HG03066 (cell line): ENCODE results near the gene MSX2.
"Not testable (repeated sequence)": the region's sequence is repeated elsewhere in the genome, so short reads cannot be mapped to it uniquely, and the experiment has no call there.

Source experiments
- ATAC-seq: cut with Tn5 transposase; IDR thresholded peaks from one replicate; pipeline ENCODE4 v1.9.1; 2021; ENCODE audit warnings: low read depth; ENCODE audit not compliant: unreplicated experiment

The MSX2 gene

DNA sequence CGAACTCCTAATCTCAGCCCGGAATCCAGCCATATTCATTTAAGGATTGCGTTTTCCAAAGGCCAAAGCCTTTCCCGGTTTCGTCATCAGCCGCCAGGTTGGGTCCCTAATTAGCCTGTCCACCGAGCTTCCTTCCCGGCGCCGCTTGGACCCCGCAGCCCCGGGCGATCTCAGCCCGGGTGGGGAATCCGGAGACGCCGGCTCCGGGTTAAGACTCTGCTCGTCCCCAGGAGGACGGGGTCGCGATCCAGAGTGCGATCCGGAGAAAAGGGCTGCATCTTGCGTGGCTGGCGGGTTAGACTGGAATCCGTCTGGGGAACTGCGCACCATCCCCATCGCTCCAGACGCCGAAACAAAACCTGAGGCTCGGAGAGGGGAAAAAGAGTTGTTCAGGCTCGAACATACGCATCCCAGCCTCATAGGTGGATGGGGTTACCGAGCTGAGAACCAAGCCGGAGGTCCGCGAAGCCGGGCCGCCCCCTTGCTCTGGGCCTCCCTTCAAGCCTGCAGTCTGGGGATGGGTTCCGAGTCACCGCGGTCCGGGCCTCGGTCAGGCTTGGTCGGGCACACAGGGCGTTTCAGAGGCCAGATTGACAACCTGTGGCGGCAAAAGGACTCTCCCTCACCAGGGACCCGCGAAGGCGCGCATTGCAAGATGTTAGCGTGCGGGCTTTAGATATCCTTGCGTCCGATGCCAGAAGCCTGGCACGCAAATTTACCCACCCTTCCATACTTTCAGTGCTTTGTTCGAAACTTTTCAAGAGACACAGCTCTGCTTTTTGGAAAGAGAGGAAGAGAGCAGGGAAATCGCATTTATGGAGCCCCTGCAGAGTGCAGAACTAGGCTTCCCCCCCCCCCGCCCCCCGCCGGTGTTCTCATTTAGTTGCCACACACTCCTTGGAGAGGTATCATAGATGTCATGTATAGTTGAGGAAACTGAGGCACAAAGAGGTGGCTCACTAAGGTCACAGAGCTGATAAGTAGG, 7.9 kb downstream of the MSX2 start:
- no peak for ATAC-seq

DNA sequence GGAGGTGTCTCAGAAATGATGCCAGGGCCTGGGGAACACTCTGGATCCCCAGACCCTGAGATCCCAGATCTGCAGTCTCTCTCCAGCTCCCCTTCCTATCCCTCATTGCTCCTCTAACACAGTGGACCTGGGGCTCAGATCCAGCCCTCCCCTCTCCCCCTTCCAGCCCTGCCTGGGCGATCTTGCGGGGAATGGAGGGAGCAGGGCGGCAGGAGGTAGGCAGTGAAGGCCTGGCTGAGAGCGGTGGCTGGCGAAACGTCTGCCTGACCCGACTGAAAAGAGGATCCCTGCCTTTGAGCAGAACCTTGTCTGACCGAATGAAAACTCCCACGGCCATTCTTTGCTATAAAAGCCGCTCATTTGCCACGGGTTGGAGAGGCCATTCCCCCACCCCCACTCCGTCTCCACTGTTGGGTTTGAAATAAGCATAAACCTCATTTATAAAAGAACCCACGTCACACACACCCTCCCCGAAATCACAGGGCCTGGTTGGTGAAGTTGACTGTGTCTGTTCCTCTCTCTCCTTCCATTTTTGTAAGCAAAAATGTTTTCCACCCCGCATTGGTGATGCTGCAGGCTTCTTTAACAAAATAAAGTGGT, 8.8 kb downstream of the MSX2 start:
- no peak for ATAC-seq

DNA sequence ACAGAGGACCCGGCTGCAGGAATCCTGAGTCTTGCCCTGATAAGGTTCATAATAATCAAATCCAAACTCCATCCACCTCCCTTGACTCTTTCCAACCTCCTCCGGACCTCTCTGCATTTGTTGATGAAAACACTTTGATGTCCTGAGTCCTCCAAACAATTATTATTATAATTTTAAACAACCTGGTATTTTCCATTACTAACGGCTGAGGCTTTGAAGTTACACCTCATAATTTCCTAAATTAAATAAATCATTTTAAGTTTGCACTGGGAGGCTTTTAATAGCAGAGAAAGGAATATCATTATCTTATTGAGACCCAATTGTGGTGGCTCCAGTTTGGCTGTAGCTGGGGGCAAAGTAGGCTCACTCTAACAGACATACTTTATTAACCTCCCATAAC, 9.5 kb downstream of the MSX2 start:
- no peak for ATAC-seq

DNA sequence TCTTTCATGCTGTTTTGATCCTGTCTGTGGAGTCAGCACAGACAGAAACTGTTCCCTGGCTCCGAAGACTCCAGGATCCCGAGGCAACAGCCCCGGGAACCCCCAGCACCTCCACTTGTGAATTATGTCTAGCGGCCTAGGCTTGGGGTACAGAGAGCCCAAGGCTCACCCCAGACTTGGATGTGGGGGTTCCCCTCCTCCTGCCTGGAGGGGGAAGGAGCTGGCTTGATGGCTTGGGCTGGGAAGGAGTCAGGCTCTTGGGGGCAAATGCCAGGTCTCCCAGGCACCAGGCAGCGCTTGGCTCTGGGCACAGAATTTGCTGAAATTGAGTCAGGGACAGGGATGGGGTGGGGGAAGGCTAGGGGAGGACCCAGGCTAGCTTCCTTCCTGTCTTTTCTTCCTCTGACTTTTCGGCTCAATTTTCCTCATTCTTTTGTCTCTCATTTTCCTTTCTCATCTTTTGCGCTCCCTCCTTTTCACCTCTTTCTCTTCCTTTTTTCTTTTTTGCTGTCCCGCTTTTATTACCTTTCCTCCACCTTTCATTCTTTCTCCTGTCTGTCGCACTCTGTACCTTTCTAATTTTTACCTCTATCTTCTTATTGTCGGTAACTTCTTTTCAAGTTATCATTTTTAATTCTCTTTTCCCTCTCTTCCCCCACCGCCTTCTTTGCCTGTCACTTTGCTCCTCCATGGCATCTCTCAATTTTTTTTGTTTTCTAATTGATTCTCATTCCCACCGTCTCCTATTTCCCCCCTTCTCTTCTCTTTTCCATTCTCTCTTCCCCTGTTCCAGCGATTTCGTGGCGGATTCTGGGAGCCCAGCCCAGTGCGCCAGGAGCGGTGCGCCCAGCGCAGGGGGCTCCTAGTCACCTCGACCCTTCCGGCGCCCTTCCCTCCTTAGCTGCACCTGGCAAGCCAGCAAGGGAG, 10.5 kb downstream of the MSX2 start:
- no peak for ATAC-seq

DNA sequence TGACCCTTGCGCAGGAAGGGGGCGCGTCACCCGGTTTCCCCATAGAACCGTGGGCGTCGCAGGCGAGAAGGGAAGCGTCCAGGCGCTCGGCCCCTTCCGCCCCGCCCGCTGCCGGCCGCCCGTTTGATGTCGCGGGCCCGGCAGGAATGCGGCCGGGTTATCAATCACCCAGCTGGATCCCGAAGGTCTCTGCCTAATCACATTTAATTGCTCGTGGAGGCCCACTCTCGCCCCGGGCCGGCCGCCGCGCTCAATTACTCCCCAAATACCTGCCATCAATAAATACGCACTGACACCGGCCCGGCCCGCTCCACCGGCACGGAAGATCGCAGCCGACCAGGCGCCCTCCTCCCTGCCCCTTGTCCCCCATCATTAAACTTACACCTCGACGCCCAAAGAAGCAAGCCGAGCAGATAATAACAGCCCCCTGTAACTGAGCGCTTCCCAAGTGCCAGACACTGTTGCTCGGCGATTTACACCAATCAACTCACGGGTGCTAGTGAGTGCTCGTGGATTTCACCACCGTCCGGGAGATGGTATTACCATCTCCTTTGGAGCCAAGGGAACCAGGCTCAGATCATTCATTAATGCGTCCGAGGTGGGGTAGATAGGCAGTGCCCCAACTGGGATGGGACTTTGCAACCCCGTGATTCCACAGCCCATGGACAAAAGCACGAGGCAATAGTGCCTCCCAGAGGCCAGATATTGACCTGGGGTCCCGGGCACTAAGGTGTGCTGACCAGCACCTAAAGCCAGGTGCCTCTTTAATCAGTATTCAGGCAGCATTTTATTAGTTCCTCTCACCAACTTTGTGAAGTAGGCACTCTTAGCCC, 11.3 kb downstream of the MSX2 start:
- no peak for ATAC-seq

DNA sequence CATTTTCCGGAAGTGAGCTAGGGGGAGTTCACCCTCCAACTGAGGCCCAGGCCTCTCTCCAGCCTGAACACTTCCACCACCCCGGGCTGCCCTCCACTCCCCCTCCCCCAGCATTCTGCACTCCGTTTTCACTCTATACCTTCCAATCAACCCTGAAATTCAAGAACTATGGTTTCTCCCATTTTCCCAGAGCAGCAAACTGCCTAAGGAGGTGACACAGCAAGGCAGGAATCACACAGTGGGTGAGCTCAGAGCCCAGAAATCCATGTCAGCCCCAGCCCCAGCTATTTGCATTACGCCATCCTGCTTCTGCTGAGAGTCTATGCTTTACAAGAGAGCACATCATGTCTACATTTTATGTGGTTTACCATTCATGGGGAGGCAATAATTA, 11.9 kb downstream of the MSX2 start:
- ATAC-seq = no peak

DNA sequence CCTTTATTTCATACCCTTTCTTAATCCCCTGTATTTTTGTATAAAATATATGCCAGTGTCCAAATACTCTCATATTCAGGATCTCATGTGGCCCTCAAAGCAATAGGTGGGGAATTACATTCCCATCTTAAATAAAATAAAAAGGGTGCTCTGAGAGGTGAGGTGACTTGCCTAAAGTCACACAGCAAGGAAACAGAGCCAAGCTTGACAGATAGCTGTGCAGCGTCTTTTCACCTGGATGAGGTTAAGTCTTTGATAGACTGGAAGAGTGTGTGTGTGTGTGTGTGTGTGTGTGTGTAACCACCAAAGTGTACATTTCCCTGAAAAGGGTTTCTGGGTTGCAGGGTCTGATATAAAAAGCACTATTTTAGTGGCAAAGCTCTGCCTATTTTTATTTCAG, 12.4 kb downstream of the MSX2 start:
- ATAC-seq = no peak

DNA sequence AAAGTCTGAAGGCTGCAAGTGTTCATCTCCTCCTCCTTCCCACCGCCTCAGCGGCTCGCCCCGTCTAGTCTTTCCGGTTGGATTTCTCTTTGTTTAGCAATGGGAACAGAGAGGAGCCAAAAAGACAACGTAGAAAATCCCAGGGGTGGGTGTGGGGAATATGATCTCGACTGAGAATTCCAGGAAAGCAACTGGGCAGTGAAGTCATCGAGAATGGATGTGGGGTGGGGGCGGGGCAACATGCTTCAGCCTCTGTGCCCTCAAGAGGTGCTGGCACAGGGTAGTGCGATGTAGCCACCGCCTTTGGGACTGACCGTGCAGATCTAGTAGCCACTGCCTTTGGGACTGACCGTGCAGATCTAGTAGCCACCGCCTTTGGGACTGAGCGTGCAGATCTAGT, 12.9 kb downstream of the MSX2 start:
- ATAC-seq = no peak

DNA sequence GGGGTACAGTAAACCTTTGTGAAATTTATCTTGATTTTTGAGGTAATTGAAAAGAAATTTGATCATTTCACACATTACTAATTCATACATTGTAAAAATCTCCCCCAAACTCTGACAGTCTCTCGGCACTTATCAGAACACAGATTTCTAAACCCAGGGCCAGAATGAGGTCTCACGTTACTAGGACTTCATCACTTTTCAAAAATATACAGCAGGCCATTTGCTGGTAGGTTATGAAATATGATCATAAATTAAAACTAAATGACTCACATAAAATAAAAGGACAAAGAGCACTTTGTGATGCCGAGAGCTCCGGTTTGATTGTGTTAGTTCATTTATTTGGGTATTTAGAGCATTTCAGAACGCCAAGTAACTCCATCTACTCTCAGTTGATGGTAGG, 17.0 kb downstream of the MSX2 start:
- no peak for ATAC-seq

DNA sequence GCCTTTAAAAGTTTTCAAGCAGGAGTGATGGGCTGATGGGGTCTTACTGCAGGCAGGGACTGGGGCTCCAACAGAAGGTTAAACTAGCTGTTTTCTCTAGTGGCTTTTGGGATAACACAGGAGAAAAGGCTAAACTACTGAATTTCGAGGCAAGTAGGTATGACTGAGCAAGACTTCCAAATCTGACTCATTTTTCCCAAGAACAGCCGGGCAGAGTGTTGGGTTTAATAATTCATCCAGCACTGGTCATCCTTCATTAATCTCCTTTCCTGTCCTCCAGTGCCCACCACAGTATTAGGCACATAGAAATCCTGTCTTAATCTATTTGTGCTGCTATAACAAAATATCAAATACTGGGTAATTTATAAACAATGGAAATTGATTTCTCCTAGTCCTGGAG, 20.5 kb downstream of the MSX2 start:
- no peak for ATAC-seq

DNA sequence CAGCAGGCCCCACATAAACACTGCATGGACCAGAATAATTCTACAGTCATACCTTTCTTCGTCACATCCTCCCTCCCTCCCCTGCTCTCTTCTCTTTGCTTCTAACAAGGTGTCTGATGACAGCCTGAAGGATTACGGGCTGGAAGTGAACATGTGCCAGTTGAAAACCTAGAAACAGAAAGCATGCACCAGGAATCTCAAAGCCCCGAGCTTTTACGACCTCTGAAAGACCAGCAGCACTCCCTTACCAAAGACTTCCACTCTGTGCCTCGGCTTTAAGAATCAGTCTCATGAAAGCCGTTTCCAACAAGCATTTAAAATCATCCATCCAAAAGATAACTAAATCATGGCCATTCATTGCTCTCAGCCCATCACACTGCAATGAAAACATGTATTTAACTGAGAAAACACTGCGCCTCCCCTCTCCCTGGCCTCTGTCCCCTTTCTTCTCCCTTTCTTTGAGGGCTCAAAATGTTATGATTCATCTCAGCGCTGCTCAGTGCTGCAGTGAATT, 21.3 kb downstream of the MSX2 start:
- ATAC-seq = no peak

DNA sequence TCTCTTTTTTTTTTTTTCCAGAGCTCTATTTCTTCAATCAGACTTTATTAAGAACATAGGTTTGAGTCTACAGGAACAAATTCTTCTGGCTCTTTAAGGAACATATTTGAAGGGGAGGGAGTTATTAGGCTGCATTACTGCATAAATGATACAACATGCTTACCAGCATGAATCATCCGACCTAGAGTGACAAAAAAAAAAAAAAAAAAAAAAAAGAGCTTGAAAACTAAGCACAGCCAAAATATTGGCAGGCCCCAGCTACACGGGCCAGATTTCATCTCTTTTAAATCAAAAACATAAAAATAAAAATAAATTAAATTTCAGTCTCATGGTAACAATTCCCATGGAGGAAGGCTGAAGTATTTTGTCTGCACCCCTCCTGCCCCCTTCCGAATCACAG, 26.3 kb downstream of the MSX2 start:
- no peak for ATAC-seq

DNA sequence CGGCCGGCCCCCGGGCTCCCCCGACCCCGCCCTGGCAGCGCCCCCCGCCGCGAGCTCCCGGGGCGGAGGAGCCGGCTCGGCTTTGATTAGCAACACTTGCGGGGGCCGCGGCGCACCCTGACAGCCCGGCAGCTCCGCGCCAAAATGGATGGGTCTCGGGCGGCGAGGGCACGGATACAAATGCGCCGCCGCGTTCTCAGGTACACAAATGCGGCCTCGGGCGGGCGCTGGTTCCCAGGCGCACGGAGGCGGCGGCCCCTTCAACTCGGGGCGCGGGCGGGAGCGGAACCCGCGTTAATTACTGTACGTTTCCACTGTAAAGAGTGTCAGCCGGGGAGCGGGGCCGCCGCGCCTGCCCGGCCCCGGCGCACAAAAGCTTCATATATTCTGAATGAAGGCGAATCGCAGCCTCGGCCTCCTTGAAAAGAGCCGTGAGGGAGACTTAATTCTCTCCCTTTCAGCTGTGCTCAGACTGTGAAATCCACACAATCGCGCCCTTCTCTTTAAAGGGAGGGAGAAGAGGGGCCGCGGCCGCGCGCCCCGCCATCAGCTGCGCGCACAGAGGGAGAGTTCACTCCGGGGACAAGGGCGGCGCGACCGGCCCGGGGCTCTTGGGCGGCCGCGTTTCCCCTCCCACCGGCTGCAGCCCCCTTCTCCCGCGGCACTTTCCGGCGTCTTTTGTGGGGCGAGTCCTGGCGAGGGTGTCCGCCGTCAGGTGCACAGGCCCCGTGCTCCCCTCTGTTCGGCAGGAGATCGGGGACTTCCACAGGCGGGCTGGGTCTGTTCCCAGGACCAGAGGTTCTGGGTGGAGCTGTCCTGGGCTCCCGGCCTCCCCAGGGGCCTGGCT, 27.0 kb downstream of the MSX2 start:
- ATAC-seq = no peak

DNA sequence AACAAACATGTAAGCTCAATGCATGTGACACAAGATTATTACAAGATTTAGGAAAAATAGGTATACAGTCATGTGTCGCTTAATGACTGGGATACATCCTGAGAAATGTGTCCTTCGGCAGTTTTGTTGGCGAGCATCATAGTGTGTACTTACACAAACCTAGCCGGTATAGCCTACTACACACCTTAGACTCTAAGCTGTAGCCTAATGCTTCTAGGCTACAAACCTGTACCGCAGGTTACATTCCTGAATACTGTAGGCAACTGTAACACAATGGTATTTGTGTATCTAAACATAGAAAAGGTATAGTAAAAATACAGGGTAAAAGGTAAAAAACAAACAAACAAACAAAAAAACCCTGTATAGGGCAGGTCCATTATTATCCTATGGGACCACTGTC, 27.7 kb downstream of the MSX2 start:
- ATAC-seq = no peak

DNA sequence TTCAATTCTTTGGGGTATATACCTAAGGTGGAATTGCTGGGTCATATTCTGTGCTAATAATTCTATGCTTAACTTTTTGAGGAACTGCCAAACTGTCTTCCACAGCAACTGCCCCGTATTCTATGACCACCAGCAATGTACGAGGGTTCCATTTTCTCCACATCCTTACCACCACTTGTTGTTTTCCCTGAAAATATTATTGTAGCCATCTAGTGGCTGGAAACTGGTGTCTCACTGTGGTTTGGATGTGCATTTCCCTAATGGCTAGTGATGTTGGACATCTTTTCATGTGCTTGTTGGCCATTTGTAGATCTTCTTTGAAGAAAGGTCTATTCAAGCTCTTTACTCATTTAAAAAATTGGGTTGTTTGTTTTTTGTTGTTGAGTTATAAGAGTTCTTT, 30.7 kb downstream of the MSX2 start:
- ATAC-seq = no peak

DNA sequence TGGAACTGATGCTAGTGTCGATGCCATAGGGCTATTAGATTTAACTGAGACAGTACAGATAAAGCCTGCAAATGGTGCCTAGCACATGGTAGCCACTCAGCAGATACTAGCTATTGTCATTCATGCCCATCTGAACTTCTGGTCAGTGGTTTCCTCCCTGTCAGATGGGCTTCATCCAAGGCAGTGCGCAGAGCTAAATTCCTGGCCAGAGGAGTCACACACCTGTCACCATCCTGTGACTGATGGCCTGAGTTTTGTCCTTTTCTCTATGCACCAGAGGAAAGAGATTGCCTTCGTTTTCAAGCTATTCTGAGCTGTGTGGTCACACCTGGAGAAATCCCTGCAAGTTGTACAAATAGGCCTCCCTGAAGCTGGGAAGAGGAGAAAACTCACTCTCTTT, 34.7 kb downstream of the MSX2 start:
- no peak for ATAC-seq

DNA sequence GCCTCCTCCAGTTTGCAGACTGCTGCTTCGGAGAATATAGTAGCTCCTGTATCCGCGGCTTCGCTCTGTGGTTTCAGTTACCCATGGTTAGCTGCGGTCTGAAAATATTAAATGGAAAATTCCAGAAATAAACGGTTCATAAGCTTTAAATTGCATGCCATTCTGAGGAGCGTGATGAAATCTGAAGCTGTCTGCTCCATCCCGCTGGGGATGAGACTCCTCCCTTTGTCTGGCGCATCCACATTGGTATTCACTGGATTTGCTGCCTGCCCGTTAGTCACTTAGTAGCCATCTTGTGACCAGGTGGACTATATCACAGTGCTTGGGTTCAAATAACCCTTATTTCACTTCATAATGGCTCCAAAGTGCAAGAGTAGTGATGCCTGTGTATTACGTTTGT, 36.3 kb downstream of the MSX2 start:
- no peak for ATAC-seq

DNA sequence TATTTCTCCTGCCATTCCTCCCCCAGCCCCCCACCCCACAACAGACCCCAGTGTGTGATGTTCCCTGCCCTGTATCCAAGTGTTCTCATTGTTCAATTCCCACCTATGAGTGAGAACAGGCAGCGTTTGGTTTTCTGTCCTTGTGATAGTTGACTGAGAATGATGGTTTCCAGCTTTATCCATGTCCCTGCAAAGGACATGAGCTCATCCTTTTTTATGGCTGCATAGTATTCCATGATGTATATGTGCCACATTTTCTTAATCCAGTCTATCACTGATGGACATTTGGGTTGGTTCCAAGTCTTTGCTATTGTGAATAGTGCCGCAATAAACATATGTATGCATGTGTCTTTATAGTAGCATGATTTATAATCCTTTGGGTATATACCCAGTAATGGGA, 37.0 kb downstream of the MSX2 start:
- not testable (repeated sequence) for ATAC-seq

DNA sequence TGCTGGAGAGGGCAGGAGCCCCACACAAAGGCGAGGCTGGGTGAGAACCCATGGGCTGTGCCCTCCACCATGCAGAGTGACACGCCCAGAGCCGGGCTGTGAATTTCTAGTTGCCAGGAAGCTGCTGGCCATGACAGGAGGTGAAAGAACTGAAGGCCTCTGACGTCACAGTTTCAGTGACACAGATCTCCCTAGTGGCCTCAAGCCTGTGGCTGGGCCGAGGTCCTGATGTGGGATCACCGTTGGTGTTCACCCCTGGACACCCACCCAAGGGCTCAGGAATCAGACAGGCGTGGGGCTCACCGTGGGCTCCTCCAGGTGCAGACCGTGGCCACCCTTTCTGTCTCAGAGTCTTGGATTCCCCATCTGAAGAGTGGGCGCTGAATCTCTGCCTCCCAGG, 39.9 kb downstream of the MSX2 start:
- no peak for ATAC-seq
